Measurements from ENCODE around the gene PRKACG.
"Not testable (repeated sequence)": the region's sequence is repeated elsewhere in the genome, so short reads cannot be mapped to it uniquely, and the experiment has no call there.

The PRKACG gene

GRCh38 chr9:69058101-69058500 is 44.2 kb upstream of the PRKACG start:
- no peaks in the 10 kb centered on the region for H3F3A ChIP-seq (ENCODE audit: control insufficient read depth, insufficient read depth)
- TF ChIP-seq CTCF (IDR thresholded peaks at IDR 0.05; ENCODE audit: low read depth, low read length, poor library complexity, severe bottlenecking) (no peak), EZH2phosphoT487 (IDR thresholded peaks at IDR 0.05; ENCODE audit: borderline replicate concordance, low read length) (no peak)
- no peaks in the 10 kb centered on the region for H3K4me1 ChIP-seq (ENCODE audit: control insufficient read depth, low read length)
- H3K4me3 ChIP-seq (ENCODE audit: low read length), result no peak overlapping the region
- no peaks in the 10 kb centered on the region for H3K9me2 ChIP-seq (replicated peaks; ENCODE audit: control insufficient read depth, low read length)
- no peak overlapping the region for H3K27ac ChIP-seq (ENCODE audit: low read depth, low read length)
- H4K20me1 ChIP-seq (ENCODE audit: control insufficient read depth, insufficient read depth, low read depth, low read length), result no peaks in the 10 kb centered on the region
- H3K27me3 ChIP-seq (ENCODE audit: control insufficient read depth, low read length), result no peaks in the 10 kb centered on the region
- peaks cover 31% of the 10 kb centered on the region; the same call in 1 of the 2 replicates for H3K36me3 ChIP-seq (ENCODE audit: control insufficient read depth, low read length)
- no peaks in the 10 kb centered on the region for H3K9me3 ChIP-seq (ENCODE audit: control insufficient read depth, insufficient read depth, low read length)
- no peaks in the 10 kb centered on the region for H3K79me2 ChIP-seq (ENCODE audit: control insufficient read depth, low read length)
- H3K4me2 ChIP-seq (ENCODE audit: low read length), result no peak overlapping the region

- no peak overlapping the region for H3K4me3 ChIP-seq (ENCODE audit: low read length)
- H3K36me3 ChIP-seq (ENCODE audit: control insufficient read depth, low read length), result peaks cover 31% of the 10 kb centered on the region; the same call in 1 of the 2 replicates
- no peaks in the 10 kb centered on the region for H3K79me2 ChIP-seq (ENCODE audit: control insufficient read depth, low read length)
- no peaks in the 10 kb centered on the region for H3K9me3 ChIP-seq (ENCODE audit: control insufficient read depth, insufficient read depth, low read length)
- TF ChIP-seq EZH2phosphoT487 (IDR thresholded peaks at IDR 0.05; ENCODE audit: borderline replicate concordance, low read length), result no peak
- no peaks in the 10 kb centered on the region for H3K9me2 ChIP-seq (replicated peaks; ENCODE audit: control insufficient read depth, low read length)
- H3K27ac ChIP-seq (ENCODE audit: low read depth, low read length), result no peak overlapping the region
- no peaks in the 10 kb centered on the region for H3F3A ChIP-seq (ENCODE audit: control insufficient read depth, insufficient read depth)
- H3K4me1 ChIP-seq (ENCODE audit: control insufficient read depth, low read length), result no peaks in the 10 kb centered on the region
- H4K20me1 ChIP-seq (ENCODE audit: control insufficient read depth, insufficient read depth, low read depth, low read length), result no peaks in the 10 kb centered on the region
- no peaks in the 10 kb centered on the region for H3K27me3 ChIP-seq (ENCODE audit: control insufficient read depth, low read length)
- H3K4me2 ChIP-seq (ENCODE audit: low read length), result no peak overlapping the region
These were observed 42.4 kb upstream of the PRKACG start for GRCh38 chr9:69056191-69056815.

- H4K20me1 ChIP-seq (ENCODE audit: control insufficient read depth, insufficient read depth, low read depth, low read length), result no peaks in the 10 kb centered on the region
- TF ChIP-seq CTCF (IDR thresholded peaks at IDR 0.05; ENCODE audit: low read depth, low read length, poor library complexity, severe bottlenecking) (no peak), EZH2phosphoT487 (IDR thresholded peaks at IDR 0.05; ENCODE audit: borderline replicate concordance, low read length) (no peak)
These were observed 41.1 kb upstream of the PRKACG start for GRCh38 chr9:69054989-69055388.

GRCh38 chr9:69050936-69051335 is 37.0 kb upstream of the PRKACG start:
- peaks cover 23% of the 10 kb centered on the region; the same call in 1 of the 2 replicates for H3K36me3 ChIP-seq (ENCODE audit: control insufficient read depth, low read length)
- H3K4me3 ChIP-seq (ENCODE audit: low read length); H3K4me2 ChIP-seq (ENCODE audit: low read length); H4K20me1 ChIP-seq (ENCODE audit: control insufficient read depth, insufficient read depth, low read depth, low read length); H3F3A ChIP-seq (ENCODE audit: control insufficient read depth, insufficient read depth); H3K9me3 ChIP-seq (ENCODE audit: control insufficient read depth, insufficient read depth, low read length); H3K79me2 ChIP-seq (ENCODE audit: control insufficient read depth, low read length); H3K27me3 ChIP-seq (ENCODE audit: control insufficient read depth, low read length); H3K9me2 ChIP-seq (replicated peaks; ENCODE audit: control insufficient read depth, low read length); H3K27ac ChIP-seq (ENCODE audit: low read depth, low read length); H3K4me1 ChIP-seq (ENCODE audit: control insufficient read depth, low read length): not testable (repeated sequence)

More at GRCh38 chr9:69054989-69055388, 41.1 kb upstream of the PRKACG start:
- no peaks in the 10 kb centered on the region for H3K9me2 ChIP-seq (replicated peaks; ENCODE audit: control insufficient read depth, low read length)
- no peaks in the 10 kb centered on the region for H3K27me3 ChIP-seq (ENCODE audit: control insufficient read depth, low read length)
- H3K9me3 ChIP-seq (ENCODE audit: control insufficient read depth, insufficient read depth, low read length), result no peaks in the 10 kb centered on the region
- no peak overlapping the region for H3K4me3 ChIP-seq (ENCODE audit: low read length)
- H3K79me2 ChIP-seq (ENCODE audit: control insufficient read depth, low read length), result no peaks in the 10 kb centered on the region
- H3K4me1 ChIP-seq (ENCODE audit: control insufficient read depth, low read length), result no peaks in the 10 kb centered on the region
- H3K27ac ChIP-seq (ENCODE audit: low read depth, low read length), result no peak overlapping the region
- peaks cover 25% of the 10 kb centered on the region; the same call in 1 of the 2 replicates for H3K36me3 ChIP-seq (ENCODE audit: control insufficient read depth, low read length)
- no peaks in the 10 kb centered on the region for H3F3A ChIP-seq (ENCODE audit: control insufficient read depth, insufficient read depth)
- H3K4me2 ChIP-seq (ENCODE audit: low read length), result no peak overlapping the region

All from DOHH2 (cell line).